B cell (primary cell): Measurements from ENCODE around the gene NFKBIB.

Experiments
- CTCF ChIP-seq: fragments of 200-600 bp; IDR thresholded peaks from one replicate; pipeline ENCODE4 v1.8.0; 2022; ENCODE audit warnings: antibody characterized with exemption, mild to moderate bottlenecking
- EZH2 ChIP-seq: IDR thresholded peaks from 2 replicates; pipeline ENCODE4 v1.6.1; 2012; ENCODE audit warnings: borderline replicate concordance, low read depth, mild to moderate bottlenecking, moderate library complexity, low read length; ENCODE audit not compliant: insufficient read depth, poor library complexity, severe bottlenecking

GRCh38 chr19:38908911-38909310, 9.1 kb downstream of the NFKBIB start:
- TF ChIP-seq CTCF, result no peak
- TF ChIP-seq EZH2, result no peak
